Body of pancreas (tissue), 4 donors: ENCODE data around the gene TUFT1.

ENCODE experiments used
- POLR2A ChIP-seq, 3 donors: fragments of 450-650 bp; IDR thresholded peaks; one replicate each; pipeline ENCODE4 v1.6.1; 2016; ENCODE audit warnings: antibody characterized with exemption in 3 of 3, mild to moderate bottlenecking in 2 of 3
- TF ChIP-seq, protein P1 (sequence below), 7 experiments: fragments of 450-650 bp in 4 of 7; fragments of 200-600 bp in 3 of 7; sonication (generic) in 3 of 7; IDR thresholded peaks; one replicate each; pipeline ENCODE4 v1.5.1; 2016 to 2019; ENCODE audit warnings: antibody characterized with exemption in 7 of 7

GRCh38 chr1:151535326-151536271 is 4.5 kb upstream of the TUFT1 start:
- TF ChIP-seq, protein P1, sequence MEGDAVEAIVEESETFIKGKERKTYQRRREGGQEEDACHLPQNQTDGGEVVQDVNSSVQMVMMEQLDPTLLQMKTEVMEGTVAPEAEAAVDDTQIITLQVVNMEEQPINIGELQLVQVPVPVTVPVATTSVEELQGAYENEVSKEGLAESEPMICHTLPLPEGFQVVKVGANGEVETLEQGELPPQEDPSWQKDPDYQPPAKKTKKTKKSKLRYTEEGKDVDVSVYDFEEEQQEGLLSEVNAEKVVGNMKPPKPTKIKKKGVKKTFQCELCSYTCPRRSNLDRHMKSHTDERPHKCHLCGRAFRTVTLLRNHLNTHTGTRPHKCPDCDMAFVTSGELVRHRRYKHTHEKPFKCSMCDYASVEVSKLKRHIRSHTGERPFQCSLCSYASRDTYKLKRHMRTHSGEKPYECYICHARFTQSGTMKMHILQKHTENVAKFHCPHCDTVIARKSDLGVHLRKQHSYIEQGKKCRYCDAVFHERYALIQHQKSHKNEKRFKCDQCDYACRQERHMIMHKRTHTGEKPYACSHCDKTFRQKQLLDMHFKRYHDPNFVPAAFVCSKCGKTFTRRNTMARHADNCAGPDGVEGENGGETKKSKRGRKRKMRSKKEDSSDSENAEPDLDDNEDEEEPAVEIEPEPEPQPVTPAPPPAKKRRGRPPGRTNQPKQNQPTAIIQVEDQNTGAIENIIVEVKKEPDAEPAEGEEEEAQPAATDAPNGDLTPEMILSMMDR (IDR thresholded peaks at IDR 0.05) = no peak
- TF ChIP-seq POLR2A (IDR thresholded peaks at IDR 0.05) = no peak
